Measurements from ENCODE around the gene CDH15.
"Not testable (repeated sequence)": the region's sequence is repeated elsewhere in the genome, so short reads cannot be mapped to it uniquely, and the experiment has no call there.

GRCh38 chr16:89165681-89165979 lies 5.9 kb upstream of the CDH15 start:
- not testable (repeated sequence) for TF ChIP-seq ZNF146 (CRISPR knock-in tag; IDR thresholded peaks at IDR 0.05; ENCODE audit: unreplicated experiment); MYBL2 (IDR thresholded peaks at IDR 0.05; ENCODE audit: low read depth); MYBL2 (CRISPR knock-in tag; IDR thresholded peaks at IDR 0.05; ENCODE audit: borderline replicate concordance); POLR2A (conservative IDR thresholded peaks at IDR 0.05)
- TF ChIP-seq, protein P1, sequence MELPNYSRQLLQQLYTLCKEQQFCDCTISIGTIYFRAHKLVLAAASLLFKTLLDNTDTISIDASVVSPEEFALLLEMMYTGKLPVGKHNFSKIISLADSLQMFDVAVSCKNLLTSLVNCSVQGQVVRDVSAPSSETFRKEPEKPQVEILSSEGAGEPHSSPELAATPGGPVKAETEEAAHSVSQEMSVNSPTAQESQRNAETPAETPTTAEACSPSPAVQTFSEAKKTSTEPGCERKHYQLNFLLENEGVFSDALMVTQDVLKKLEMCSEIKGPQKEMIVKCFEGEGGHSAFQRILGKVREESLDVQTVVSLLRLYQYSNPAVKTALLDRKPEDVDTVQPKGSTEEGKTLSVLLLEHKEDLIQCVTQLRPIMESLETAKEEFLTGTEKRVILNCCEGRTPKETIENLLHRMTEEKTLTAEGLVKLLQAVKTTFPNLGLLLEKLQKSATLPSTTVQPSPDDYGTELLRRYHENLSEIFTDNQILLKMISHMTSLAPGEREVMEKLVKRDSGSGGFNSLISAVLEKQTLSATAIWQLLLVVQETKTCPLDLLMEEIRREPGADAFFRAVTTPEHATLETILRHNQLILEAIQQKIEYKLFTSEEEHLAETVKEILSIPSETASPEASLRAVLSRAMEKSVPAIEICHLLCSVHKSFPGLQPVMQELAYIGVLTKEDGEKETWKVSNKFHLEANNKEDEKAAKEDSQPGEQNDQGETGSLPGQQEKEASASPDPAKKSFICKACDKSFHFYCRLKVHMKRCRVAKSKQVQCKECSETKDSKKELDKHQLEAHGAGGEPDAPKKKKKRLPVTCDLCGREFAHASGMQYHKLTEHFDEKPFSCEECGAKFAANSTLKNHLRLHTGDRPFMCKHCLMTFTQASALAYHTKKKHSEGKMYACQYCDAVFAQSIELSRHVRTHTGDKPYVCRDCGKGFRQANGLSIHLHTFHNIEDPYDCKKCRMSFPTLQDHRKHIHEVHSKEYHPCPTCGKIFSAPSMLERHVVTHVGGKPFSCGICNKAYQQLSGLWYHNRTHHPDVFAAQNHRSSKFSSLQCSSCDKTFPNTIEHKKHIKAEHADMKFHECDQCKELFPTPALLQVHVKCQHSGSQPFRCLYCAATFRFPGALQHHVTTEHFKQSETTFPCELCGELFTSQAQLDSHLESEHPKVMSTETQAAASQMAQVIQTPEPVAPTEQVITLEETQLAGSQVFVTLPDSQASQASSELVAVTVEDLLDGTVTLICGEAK (IDR thresholded peaks at IDR 0.05): not testable (repeated sequence)
- TF ChIP-seq, protein P1 (CRISPR knock-in tag; IDR thresholded peaks at IDR 0.05): not testable (repeated sequence)

Measured in K562 (cell line).